ENCODE results near the gene SEPHS2. TPM values are rescaled to one million over a fixed set of nuclear protein-coding genes. Genes with fewer than 3 reads are reported as not detected.
A peak's percentile ranks its signal among the peaks of the same experiment; 100 is the strongest.

The SEPHS2 gene
- total RNA-seq, 1 experiment from 2014 or later = 16.3 TPM

- H3K9ac ChIP-seq (ENCODE audit: low read length) = peak overlapping the region; percentile 99
- H4K20me1 ChIP-seq (ENCODE audit: insufficient read depth, low read depth, low read length) = peaks cover 22% of the 10 kb centered on the region
- H3K9me2 ChIP-seq (replicated peaks; ENCODE audit: insufficient read depth, low read length) = no peaks in the 10 kb centered on the region
- H3K79me2 ChIP-seq (ENCODE audit: low read length) = peaks cover 23% of the 10 kb centered on the region
- peaks cover 23% of the 10 kb centered on the region for H3K4me1 ChIP-seq (ENCODE audit: low read length)
- no peaks in the 10 kb centered on the region for H3K27me3 ChIP-seq (ENCODE audit: low read length)
- peaks cover 11% of the 10 kb centered on the region; the same call in 1 of the 2 replicates for H3K36me3 ChIP-seq (ENCODE audit: insufficient read depth, low read length)
- peak overlapping the region; percentile 98 for H2AFZ ChIP-seq (ENCODE audit: low read length)
- H3K27ac ChIP-seq (ENCODE audit: low read length) = no peak overlapping the region
- H3K4me3 ChIP-seq (ENCODE audit: low read length) = peak overlapping the region; percentile 89
- DNase-seq = no peak
- H3K9me3 ChIP-seq (ENCODE audit: low read length) = no peaks in the 10 kb centered on the region
- H3K4me2 ChIP-seq (ENCODE audit: low read depth, low read length, poor library complexity, severe bottlenecking) = peak overlapping the region; percentile 97
These were observed 525 bp upstream of the SEPHS2 start for GRCh38 chr16:30446203-30446595.

- Histone ChIP-seq H3K27ac (ENCODE audit: low read length) (peak overlapping the region; percentile 75), H3K9ac (ENCODE audit: low read length) (peak overlapping the region; percentile 99), H3K36me3 (ENCODE audit: insufficient read depth, low read length) (peaks cover 11% of the 10 kb centered on the region; the same call in 1 of the 2 replicates), H4K20me1 (ENCODE audit: insufficient read depth, low read depth, low read length) (peaks cover 22% of the 10 kb centered on the region), H3K79me2 (ENCODE audit: low read length) (peaks cover 23% of the 10 kb centered on the region), H3K9me2 (replicated peaks; ENCODE audit: insufficient read depth, low read length) (no peaks in the 10 kb centered on the region), H3K4me2 (ENCODE audit: low read depth, low read length, poor library complexity, severe bottlenecking) (peak overlapping the region; percentile 97), H3K9me3 (ENCODE audit: low read length) (no peaks in the 10 kb centered on the region), H3K4me1 (ENCODE audit: low read length) (peaks cover 29% of the 10 kb centered on the region), H3K4me3 (ENCODE audit: low read length) (peak overlapping the region; percentile 89), H3K27me3 (ENCODE audit: low read length) (no peaks in the 10 kb centered on the region), H2AFZ (ENCODE audit: low read length) (peak overlapping the region; percentile 98; the same call in 1 of the 2 replicates)
- DNase-seq = no peak
These were observed 596 bp downstream of the SEPHS2 start for GRCh38 chr16:30445149-30445407.

- no peaks in the 10 kb centered on the region for H3K27me3 ChIP-seq (ENCODE audit: low read length)
- peaks cover 22% of the 10 kb centered on the region for H4K20me1 ChIP-seq (ENCODE audit: insufficient read depth, low read depth, low read length)
- peak overlapping the region; percentile 99 for H3K9ac ChIP-seq (ENCODE audit: low read length)
- H3K4me1 ChIP-seq (ENCODE audit: low read length) = peaks cover 34% of the 10 kb centered on the region
- no peaks in the 10 kb centered on the region for H3K9me2 ChIP-seq (replicated peaks; ENCODE audit: insufficient read depth, low read length)
- DNase-seq = no peak
- H3K4me3 ChIP-seq (ENCODE audit: low read length) = peak overlapping the region; percentile 89
- H3K36me3 ChIP-seq (ENCODE audit: insufficient read depth, low read length) = peaks cover 11% of the 10 kb centered on the region; the same call in 1 of the 2 replicates
- H3K27ac ChIP-seq (ENCODE audit: low read length) = no peak overlapping the region
- no peaks in the 10 kb centered on the region for H3K9me3 ChIP-seq (ENCODE audit: low read length)
- peak overlapping the region; percentile 97 for H3K4me2 ChIP-seq (ENCODE audit: low read depth, low read length, poor library complexity, severe bottlenecking)
- no peak overlapping the region for H2AFZ ChIP-seq (ENCODE audit: low read length)
- peaks cover 23% of the 10 kb centered on the region for H3K79me2 ChIP-seq (ENCODE audit: low read length)
These were observed 1.2 kb downstream of the SEPHS2 start for GRCh38 chr16:30444231-30445148.

- H3K4me2 ChIP-seq (ENCODE audit: low read depth, low read length, poor library complexity, severe bottlenecking) = peak overlapping the region; percentile 97
- H3K4me3 ChIP-seq (ENCODE audit: low read length) = no peak overlapping the region
- no peak overlapping the region for H2AFZ ChIP-seq (ENCODE audit: low read length)
These were observed 2.0 kb downstream of the SEPHS2 start for GRCh38 chr16:30443631-30444030.

GRCh38 chr16:30439720-30440348 lies 5.8 kb downstream of the SEPHS2 start:
- peaks cover 17% of the 10 kb centered on the region for H4K20me1 ChIP-seq (ENCODE audit: insufficient read depth, low read depth, low read length)
- DNase-seq = peak; percentile 65

More at GRCh38 chr16:30443631-30444030, 2.0 kb downstream of the SEPHS2 start:
- Histone ChIP-seq H3K9ac (ENCODE audit: low read length) (no peak overlapping the region), H3K9me3 (ENCODE audit: low read length) (no peaks in the 10 kb centered on the region), H3K27ac (ENCODE audit: low read length) (no peak overlapping the region), H3K4me1 (ENCODE audit: low read length) (peaks cover 39% of the 10 kb centered on the region), H3K27me3 (ENCODE audit: low read length) (no peaks in the 10 kb centered on the region), H3K36me3 (ENCODE audit: insufficient read depth, low read length) (peaks cover 11% of the 10 kb centered on the region; the same call in 1 of the 2 replicates), H3K79me2 (ENCODE audit: low read length) (peaks cover 23% of the 10 kb centered on the region), H3K9me2 (replicated peaks; ENCODE audit: insufficient read depth, low read length) (no peaks in the 10 kb centered on the region), H4K20me1 (ENCODE audit: insufficient read depth, low read depth, low read length) (peaks cover 22% of the 10 kb centered on the region)
- DNase-seq = no peak

GRCh38 chr16:30438835-30439234 lies 6.8 kb downstream of the SEPHS2 start:
- H3K9me3 ChIP-seq (ENCODE audit: low read length) = no peaks in the 10 kb centered on the region
- H2AFZ ChIP-seq (ENCODE audit: low read length) = no peak overlapping the region
- H3K27ac ChIP-seq (ENCODE audit: low read length) = no peak overlapping the region
- H3K27me3 ChIP-seq (ENCODE audit: low read length) = no peaks in the 10 kb centered on the region
- H3K4me3 ChIP-seq (ENCODE audit: low read length) = no peak overlapping the region
- H3K9me2 ChIP-seq (replicated peaks; ENCODE audit: insufficient read depth, low read length) = no peaks in the 10 kb centered on the region
- peaks cover 7% of the 10 kb centered on the region; the same call in 1 of the 2 replicates for H4K20me1 ChIP-seq (ENCODE audit: insufficient read depth, low read depth, low read length)
- H3K9ac ChIP-seq (ENCODE audit: low read length) = no peak overlapping the region
- H3K79me2 ChIP-seq (ENCODE audit: low read length) = peaks cover 5% of the 10 kb centered on the region; the same call in 1 of the 2 replicates
- DNase-seq = no peak
- no peak overlapping the region for H3K4me2 ChIP-seq (ENCODE audit: low read depth, low read length, poor library complexity, severe bottlenecking)
- H3K4me1 ChIP-seq (ENCODE audit: low read length) = peaks cover 20% of the 10 kb centered on the region
- H3K36me3 ChIP-seq (ENCODE audit: insufficient read depth, low read length) = peaks cover 6% of the 10 kb centered on the region; the same call in 1 of the 2 replicates

More at GRCh38 chr16:30439720-30440348, 5.8 kb downstream of the SEPHS2 start:
- Histone ChIP-seq H3K36me3 (ENCODE audit: insufficient read depth, low read length) (peaks cover 11% of the 10 kb centered on the region; the same call in 1 of the 2 replicates), H3K4me1 (ENCODE audit: low read length) (peaks cover 30% of the 10 kb centered on the region), H3K4me3 (ENCODE audit: low read length) (no peak overlapping the region), H3K9me2 (replicated peaks; ENCODE audit: insufficient read depth, low read length) (no peaks in the 10 kb centered on the region), H3K9me3 (ENCODE audit: low read length) (no peaks in the 10 kb centered on the region), H3K27ac (ENCODE audit: low read length) (no peak overlapping the region), H3K27me3 (ENCODE audit: low read length) (no peaks in the 10 kb centered on the region), H3K79me2 (ENCODE audit: low read length) (peaks cover 15% of the 10 kb centered on the region), H3K9ac (ENCODE audit: low read length) (no peak overlapping the region), H3K4me2 (ENCODE audit: low read depth, low read length, poor library complexity, severe bottlenecking) (peak overlapping the region; percentile 23), H2AFZ (ENCODE audit: low read length) (no peak overlapping the region)

GRCh38 chr16:30437511-30438046 lies 8.1 kb downstream of the SEPHS2 start:
- H3K4me3 ChIP-seq (ENCODE audit: low read length) = no peak overlapping the region
- H3K79me2 ChIP-seq (ENCODE audit: low read length) = no peaks in the 10 kb centered on the region
- no peak overlapping the region for H3K27ac ChIP-seq (ENCODE audit: low read length)
- DNase-seq = no peak
- H2AFZ ChIP-seq (ENCODE audit: low read length) = no peak overlapping the region
- no peaks in the 10 kb centered on the region for H3K9me3 ChIP-seq (ENCODE audit: low read length)
- H3K4me1 ChIP-seq (ENCODE audit: low read length) = peaks cover 16% of the 10 kb centered on the region
- no peaks in the 10 kb centered on the region for H3K36me3 ChIP-seq (ENCODE audit: insufficient read depth, low read length)
- H3K4me2 ChIP-seq (ENCODE audit: low read depth, low read length, poor library complexity, severe bottlenecking) = no peak overlapping the region
- H4K20me1 ChIP-seq (ENCODE audit: insufficient read depth, low read depth, low read length) = no peaks in the 10 kb centered on the region
- no peaks in the 10 kb centered on the region for H3K9me2 ChIP-seq (replicated peaks; ENCODE audit: insufficient read depth, low read length)
- H3K9ac ChIP-seq (ENCODE audit: low read length) = no peak overlapping the region
- no peaks in the 10 kb centered on the region for H3K27me3 ChIP-seq (ENCODE audit: low read length)

- H3K9me2 ChIP-seq (replicated peaks; ENCODE audit: insufficient read depth, low read length) = no peaks in the 10 kb centered on the region
- H3K27ac ChIP-seq (ENCODE audit: low read length) = no peak overlapping the region
- no peak overlapping the region for H2AFZ ChIP-seq (ENCODE audit: low read length)
- H3K4me2 ChIP-seq (ENCODE audit: low read depth, low read length, poor library complexity, severe bottlenecking) = no peak overlapping the region
- no peak overlapping the region for H3K4me3 ChIP-seq (ENCODE audit: low read length)
- peaks cover under 1% of the 10 kb centered on the region for H3K79me2 ChIP-seq (ENCODE audit: low read length)
- no peaks in the 10 kb centered on the region for H3K36me3 ChIP-seq (ENCODE audit: insufficient read depth, low read length)
- H3K27me3 ChIP-seq (ENCODE audit: low read length) = no peaks in the 10 kb centered on the region
- H3K9ac ChIP-seq (ENCODE audit: low read length) = no peak overlapping the region
- DNase-seq = no peak
- peaks cover 16% of the 10 kb centered on the region for H3K4me1 ChIP-seq (ENCODE audit: low read length)
- H4K20me1 ChIP-seq (ENCODE audit: insufficient read depth, low read depth, low read length) = no peaks in the 10 kb centered on the region
- no peaks in the 10 kb centered on the region for H3K9me3 ChIP-seq (ENCODE audit: low read length)
These were observed 10.8 kb downstream of the SEPHS2 start for GRCh38 chr16:30434852-30435251.
